NCI-H2196 (cell line): ENCODE measurements around the gene ZNF3.

ENCODE experiments used
- DNase-seq: peaks from one replicate; lab custom pipeline; 2025; ENCODE audit not compliant: unreplicated experiment; lab: John Stamatoyannopoulos, UW

The ZNF3 gene

DNA sequence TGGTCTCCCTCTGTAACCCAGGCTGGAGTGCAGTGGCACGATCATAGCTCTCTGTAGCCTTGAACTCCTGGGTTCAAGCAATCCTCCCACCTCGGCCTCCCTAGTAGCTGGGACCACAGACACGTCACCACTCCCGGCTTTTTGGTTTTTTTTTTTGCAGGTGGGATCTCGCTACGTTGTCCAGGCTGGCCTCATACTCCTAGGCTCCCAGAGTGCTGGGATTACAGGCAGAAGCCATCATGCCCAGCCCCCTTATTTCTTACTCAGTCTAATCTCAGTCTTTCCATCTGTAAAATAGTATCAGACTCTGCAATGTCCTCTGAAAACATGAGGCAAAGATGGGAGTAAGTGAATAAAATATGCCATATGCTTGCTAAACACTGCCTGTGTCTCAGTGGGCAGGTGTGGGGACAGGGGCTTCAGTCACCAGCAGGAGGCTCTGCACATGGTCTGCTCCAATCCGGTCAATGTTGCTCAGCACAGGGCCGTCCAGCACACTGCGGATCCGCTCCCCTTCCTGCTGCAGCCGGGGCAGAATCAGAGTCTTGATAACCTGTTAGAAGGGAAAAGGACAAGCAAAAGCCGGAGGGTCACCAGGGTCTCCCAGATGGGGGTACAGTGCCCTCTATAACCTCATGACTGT is 28.1 kb upstream of the ZNF3 start:
- no peak for DNase-seq

GRCh38 chr7:100107890-100108289 is 26.4 kb upstream of the ZNF3 start:
- no peak for DNase-seq

- DNase-seq, result no peak
Measured at GRCh38 chr7:100107125-100107737, 25.7 kb upstream of the ZNF3 start.

DNA sequence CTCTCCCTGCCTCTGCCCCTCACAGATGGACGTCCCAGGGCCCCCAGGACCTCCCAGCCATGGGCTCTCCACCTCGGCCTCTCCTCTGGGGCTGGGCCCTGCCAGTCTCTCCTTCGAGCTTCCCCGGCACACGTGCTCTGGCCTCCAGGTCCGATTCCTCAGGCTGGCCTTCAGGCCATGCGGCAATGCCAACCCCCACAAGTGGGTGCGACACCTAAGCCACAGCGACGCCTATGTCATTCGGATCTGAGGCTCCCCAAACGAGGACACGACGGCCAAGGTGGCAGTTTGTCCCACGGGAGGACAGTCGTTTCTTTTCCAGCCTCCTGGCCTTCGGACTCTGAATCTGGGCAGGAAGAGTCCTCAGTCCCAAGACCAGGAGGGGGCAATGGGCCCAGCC is 25.1 kb upstream of the ZNF3 start:
- DNase-seq, result no peak

- DNase-seq, result no peak
Measured at GRCh38 chr7:100105534-100105933, 24.0 kb upstream of the ZNF3 start.

- DNase-seq, result no peak
Measured at GRCh38 chr7:100102950-100103840, 21.7 kb upstream of the ZNF3 start.

DNA sequence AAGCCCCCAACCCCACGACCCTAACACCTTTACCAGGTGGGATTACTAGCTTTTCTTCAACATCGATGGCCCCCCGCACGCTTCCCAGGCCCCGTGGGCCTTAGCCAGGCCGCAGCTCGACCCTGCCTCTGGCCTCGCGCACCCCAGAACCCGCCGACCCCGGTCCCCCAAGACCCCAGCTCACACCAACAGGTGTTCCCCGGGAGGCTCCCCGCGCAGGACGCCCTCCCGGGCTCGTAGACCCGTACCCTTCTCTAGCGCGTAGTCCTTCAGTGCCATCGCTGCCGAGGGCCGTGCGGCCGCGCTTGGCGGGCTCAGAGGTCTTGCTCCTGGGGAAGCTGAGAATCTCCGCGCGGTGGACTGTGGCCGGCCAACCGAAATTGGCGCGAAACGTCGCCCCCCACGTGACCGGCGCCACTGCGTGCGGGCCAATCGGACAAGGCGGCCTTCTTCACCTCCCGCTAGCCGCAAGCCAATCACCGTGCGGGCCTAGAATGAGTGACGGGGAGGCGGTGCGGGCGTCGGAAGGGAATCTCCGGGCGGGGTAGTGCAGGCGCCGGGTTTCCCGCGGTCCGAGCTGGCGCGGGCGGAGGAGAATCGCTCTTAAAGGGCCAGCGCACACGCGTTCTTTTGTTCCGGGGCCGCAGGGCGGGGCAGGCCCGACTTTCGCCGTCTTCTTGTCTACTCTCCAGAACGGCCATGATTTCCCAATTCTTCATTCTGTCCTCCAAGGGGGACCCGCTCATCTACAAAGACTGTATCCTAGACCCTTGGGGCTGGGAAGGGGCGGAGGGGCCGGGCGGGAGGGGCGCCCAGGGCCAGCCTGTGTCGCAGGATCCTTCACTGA is 19.7 kb upstream of the ZNF3 start, which contains the start of the genes AP4M1 and MCM7:
Gene AP4M1 (plus strand): TSS at position 628 of the 847 bp plus-strand sequence. CDS start 72 bp downstream, at position 700.
Gene MCM7 (minus strand): TSS at position 382 of the 847 bp plus-strand sequence. CDS start 103 bp downstream, at position 279.
- DNase-seq, result peak; percentile 99

- DNase-seq, result peak; percentile 97
Measured at GRCh38 chr7:100100420-100101015, 19.0 kb upstream of the ZNF3 start.

GRCh38 chr7:100099452-100099851 is 17.9 kb upstream of the ZNF3 start:
- no peak for DNase-seq

- DNase-seq, result no peak
Measured at GRCh38 chr7:100098913-100099312, 17.4 kb upstream of the ZNF3 start.

GRCh38 chr7:100095704-100096103 is 14.2 kb upstream of the ZNF3 start:
- no peak for DNase-seq

- no peak for DNase-seq
Measured at GRCh38 chr7:100095289-100095688, 13.8 kb upstream of the ZNF3 start.

- no peak for DNase-seq
Measured at GRCh38 chr7:100093925-100094486, 12.5 kb upstream of the ZNF3 start.

- DNase-seq, result no peak
Measured at GRCh38 chr7:100093498-100093897, 12.0 kb upstream of the ZNF3 start.

- DNase-seq, result no peak
Measured at GRCh38 chr7:100093054-100093453, 11.5 kb upstream of the ZNF3 start.

- DNase-seq, result no peak
Measured at GRCh38 chr7:100091411-100092181, 10.1 kb upstream of the ZNF3 start.

GRCh38 chr7:100090527-100091410 is 9.2 kb upstream of the ZNF3 start:
- DNase-seq, result no peak

- no peak for DNase-seq
Measured at GRCh38 chr7:100089458-100090196, 8.1 kb upstream of the ZNF3 start.
